H7 (cell line): ENCODE data around the gene KIAA0232. TPM values are rescaled to one million over a fixed set of nuclear protein-coding genes. Genes with fewer than 3 reads are reported as not detected.

Experiments used
- DNase-seq: peaks from one replicate; pipeline ENCODE4 v3.0.0; 2012
- H3K27me3 ChIP-seq: 2 replicates; pipeline ENCODE4 v1.6.0; 2011; ENCODE audit warnings: mild to moderate bottlenecking, low read length; ENCODE audit not compliant: control insufficient read depth, insufficient read depth
- H3K36me3 ChIP-seq: replicated peaks from 2 replicates; pipeline ENCODE4 v1.5.1; 2011; ENCODE audit warnings: low read length; ENCODE audit not compliant: control insufficient read depth, insufficient read depth
- H3K4me3 ChIP-seq: 2 replicates; pipeline ENCODE4 v1.5.1; 2011; ENCODE audit warnings: low read depth, mild to moderate bottlenecking, control low read depth, low read length, moderate library complexity; ENCODE audit not compliant: insufficient read depth
- total RNA-seq: library from RNA; depleted of rRNA; stranded (reverse); fragments of >200 nt; shearing (Covaris generic); gene quantifications from 2 replicates; pipeline ENCODE4 v1.2.3, GENCODE V29; 2014; rRNA removed

Gene KIAA0232, protein sequence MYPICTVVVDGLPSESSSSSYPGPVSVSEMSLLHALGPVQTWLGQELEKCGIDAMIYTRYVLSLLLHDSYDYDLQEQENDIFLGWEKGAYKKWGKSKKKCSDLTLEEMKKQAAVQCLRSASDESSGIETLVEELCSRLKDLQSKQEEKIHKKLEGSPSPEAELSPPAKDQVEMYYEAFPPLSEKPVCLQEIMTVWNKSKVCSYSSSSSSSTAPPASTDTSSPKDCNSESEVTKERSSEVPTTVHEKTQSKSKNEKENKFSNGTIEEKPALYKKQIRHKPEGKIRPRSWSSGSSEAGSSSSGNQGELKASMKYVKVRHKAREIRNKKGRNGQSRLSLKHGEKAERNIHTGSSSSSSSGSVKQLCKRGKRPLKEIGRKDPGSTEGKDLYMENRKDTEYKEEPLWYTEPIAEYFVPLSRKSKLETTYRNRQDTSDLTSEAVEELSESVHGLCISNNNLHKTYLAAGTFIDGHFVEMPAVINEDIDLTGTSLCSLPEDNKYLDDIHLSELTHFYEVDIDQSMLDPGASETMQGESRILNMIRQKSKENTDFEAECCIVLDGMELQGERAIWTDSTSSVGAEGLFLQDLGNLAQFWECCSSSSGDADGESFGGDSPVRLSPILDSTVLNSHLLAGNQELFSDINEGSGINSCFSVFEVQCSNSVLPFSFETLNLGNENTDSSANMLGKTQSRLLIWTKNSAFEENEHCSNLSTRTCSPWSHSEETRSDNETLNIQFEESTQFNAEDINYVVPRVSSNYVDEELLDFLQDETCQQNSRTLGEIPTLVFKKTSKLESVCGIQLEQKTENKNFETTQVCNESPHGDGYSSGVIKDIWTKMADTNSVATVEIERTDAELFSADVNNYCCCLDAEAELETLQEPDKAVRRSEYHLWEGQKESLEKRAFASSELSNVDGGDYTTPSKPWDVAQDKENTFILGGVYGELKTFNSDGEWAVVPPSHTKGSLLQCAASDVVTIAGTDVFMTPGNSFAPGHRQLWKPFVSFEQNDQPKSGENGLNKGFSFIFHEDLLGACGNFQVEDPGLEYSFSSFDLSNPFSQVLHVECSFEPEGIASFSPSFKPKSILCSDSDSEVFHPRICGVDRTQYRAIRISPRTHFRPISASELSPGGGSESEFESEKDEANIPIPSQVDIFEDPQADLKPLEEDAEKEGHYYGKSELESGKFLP (N-terminal part only)
- total RNA-seq = 11.5 and 15.9 TPM in 2 replicates

DNA sequence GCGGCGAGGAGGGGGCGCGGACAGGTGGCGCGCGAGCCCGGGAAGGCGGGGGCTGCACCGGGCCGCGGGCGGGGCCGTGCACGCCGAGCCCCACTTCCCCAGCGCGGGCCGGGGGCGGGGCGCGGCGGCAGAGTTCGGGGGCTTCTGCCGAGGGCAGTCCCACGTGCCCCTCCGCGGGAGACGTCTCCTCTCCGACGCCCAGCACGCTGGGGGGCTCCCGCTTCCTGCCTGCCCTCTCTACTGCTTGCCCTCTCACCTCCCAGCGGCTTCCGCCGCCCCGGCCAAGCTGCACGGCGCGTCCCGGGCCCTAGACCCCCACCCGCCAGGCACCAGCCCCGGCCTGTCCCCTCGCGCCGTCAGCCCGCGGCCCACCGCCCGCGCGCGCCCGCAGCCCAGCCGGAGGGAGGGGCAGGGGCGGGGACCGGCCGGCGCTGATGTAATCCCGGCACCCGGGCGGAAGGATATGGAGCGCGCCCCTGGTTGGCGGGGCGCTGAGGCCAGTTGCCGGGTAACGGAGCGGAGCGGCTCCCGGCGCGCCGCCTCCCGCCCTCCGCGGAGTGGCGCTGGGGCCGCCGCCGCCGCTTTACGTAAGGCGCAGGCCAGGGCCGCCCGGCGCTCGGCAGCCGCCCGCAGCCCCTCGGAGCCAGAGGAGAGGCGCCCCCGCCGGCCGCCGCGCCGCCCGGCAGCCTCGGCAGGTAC is at the start of gene KIAA0232:
Gene KIAA0232 (plus strand): TSS at position 581 of the 699 bp plus-strand sequence. CDS start 41,727 bp downstream, outside the sequence.
- Histone ChIP-seq H3K4me3 (peak within 1 kb of the TSS; percentile 96), H3K27me3 (peaks cover 4% of the 10 kb centered on the region)

DNA sequence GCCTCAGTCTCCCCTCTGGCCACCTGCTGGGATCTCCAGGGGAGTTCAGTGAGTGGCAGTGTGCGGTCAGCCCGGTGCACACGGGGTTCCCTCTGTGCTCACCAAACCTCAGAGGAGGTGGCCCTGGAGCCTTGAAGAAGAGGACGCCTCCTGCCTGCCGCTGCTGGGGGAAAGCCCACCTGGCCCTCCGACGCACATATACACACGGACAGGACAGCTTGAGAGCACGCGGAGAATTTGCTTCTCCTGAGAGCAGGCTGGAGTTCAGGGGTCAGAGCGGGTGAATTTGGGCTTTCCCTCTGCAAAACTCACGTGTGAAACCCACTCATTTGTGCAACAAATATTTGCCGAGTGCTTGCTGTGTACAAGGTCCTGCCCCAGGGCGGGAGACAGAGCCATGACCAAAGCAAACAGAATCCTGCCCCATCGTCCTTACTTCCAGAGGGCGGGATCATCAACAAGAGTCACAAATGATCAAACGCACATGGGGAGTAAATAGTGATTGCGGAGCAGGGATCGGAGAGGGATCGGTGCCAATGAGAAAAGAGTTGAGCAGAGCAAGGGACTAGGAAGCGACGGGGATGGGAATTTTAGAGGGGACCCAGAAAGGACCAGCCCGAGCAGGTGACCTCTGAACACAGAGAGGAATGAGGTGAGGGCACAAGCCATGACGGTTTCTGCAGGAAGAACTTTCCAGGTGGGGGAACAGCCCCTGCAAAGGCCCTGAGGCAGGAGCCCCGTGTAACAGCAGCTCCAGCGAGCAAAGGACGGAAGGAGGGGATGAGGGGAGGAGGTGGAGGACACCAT is 49.0 kb upstream of the KIAA0232 start:
- Histone ChIP-seq H3K4me3 (no peak overlapping the region), H3K27me3 (no peaks in the 10 kb centered on the region), H3K36me3 (no peaks in the 10 kb centered on the region)
- DNase-seq = peak; percentile 37

More for the DNA sequence above, at the start of gene KIAA0232:
- DNase-seq = peak; percentile 98
- no peaks in the 10 kb centered on the region for H3K36me3 ChIP-seq

DNA sequence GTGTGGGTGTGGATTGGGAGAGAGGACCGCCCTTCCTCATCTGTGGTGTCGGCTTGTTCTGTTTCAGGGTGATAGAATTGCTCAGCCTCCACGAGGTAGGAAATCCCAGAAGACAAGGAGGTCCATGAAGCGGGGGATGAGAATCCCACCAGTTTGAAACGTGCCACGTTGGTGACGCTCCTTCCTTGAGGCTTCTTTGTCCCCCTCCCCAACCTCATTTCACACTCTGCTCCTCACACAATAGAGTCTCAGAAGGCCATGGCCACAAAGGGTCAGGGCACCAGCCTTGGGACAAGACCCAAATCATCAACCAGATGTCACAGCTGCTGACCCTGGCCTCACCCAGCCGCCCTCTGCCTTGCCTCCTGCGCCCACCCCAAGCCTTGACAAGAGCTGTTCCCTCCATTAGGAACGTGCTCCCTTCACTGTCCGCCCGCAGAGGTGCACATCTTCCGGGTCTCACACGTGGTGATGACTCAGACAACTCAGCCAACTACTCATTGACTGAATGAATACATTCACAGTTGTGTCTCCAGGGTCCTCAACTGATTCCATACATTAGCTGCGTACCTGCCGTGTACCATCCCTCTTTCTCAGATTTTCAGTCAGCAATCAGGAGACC is 48.3 kb upstream of the KIAA0232 start:
- peak; percentile 32 for DNase-seq
- Histone ChIP-seq H3K27me3 (no peaks in the 10 kb centered on the region), H3K36me3 (no peaks in the 10 kb centered on the region)

DNA sequence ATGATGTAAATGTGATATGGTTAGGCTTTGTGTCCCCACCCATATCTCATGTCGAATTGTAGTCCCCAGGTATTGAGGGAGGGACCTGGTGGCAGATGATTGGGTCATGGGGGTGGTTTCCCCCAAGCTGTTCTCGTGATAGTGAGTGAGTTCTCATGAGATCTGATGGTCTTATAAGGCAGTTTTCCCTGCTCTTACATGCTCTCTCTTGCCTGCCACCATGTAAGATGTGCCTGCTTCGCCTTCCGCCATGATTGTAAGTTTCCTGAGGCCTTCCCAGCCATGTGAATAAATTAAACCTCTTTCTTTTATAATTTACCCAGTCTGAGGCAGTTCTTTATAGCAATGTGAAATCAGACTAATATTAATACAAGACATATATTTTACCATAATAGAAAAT is 42.6 kb upstream of the KIAA0232 start:
- Histone ChIP-seq H3K36me3 (no peaks in the 10 kb centered on the region), H3K4me3 (no peak overlapping the region), H3K27me3 (no peaks in the 10 kb centered on the region)
- no peak for DNase-seq

More for the DNA sequence above, 48.3 kb upstream of the KIAA0232 start:
- no peak overlapping the region for H3K4me3 ChIP-seq

DNA sequence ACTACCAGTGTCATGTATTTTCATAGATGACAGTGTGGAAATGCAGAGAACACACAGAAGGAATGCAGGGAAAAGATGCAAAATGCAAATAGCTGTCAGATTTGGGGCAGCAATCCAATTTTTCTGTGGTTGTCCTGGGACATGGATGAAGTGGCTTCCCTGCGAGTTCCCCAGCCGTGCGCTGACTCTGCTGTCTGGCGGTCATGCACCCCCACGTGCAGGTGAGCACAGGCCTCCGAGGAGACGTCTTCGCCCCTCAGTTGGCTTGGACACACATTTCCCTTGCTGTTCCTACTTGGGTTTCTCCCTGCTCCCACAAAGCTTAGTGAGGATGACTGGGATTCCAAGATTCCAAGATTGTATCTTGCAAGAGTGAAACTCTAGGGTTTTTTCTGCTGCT is 42.2 kb upstream of the KIAA0232 start:
- DNase-seq = peak; percentile 6
- H3K36me3 ChIP-seq = no peaks in the 10 kb centered on the region
- no peak overlapping the region for H3K4me3 ChIP-seq
- no peaks in the 10 kb centered on the region for H3K27me3 ChIP-seq

DNA sequence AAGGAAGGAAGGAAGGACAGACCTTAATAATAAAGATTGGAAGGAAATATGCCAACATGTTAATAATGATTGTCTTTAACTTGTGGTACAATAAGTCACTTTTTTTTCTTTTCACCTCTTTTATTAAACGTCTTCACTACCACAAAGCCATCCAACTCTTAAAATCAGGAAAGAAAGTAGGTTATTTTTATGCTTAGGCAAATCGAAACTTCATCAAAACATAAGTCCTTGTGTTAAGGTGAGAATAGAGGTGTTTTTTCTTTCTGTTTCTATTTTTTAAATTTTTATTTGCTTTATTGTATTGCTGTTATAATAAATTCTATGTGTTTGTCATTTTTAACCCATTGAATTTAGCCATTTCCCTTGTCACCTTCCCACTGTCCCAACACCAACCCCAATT is 40.0 kb upstream of the KIAA0232 start:
- Histone ChIP-seq H3K4me3 (no peak overlapping the region), H3K27me3 (no peaks in the 10 kb centered on the region), H3K36me3 (no peaks in the 10 kb centered on the region)
- no peak for DNase-seq

DNA sequence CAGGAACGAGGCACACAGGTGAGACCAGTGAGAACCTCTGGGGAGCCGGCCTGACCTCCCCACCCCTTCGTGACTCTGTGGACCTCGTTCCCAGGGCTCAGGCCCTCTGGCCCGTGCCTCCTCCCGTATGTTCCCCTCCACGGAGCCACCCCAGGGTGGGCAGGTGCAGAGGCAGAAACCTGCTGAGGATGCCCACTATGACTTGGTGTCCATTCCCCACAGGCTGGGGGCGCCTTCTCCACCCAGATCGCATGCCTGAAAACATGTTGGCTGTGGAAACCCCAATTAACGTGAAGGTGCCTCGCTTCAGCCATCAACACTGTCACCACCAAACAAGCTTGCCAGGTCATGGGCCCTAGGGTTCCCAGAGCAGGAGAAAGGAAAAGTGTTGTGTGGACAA is 39.5 kb upstream of the KIAA0232 start:
- Histone ChIP-seq H3K27me3 (no peaks in the 10 kb centered on the region), H3K36me3 (no peaks in the 10 kb centered on the region), H3K4me3 (no peak overlapping the region)
- DNase-seq = peak; percentile 44

DNA sequence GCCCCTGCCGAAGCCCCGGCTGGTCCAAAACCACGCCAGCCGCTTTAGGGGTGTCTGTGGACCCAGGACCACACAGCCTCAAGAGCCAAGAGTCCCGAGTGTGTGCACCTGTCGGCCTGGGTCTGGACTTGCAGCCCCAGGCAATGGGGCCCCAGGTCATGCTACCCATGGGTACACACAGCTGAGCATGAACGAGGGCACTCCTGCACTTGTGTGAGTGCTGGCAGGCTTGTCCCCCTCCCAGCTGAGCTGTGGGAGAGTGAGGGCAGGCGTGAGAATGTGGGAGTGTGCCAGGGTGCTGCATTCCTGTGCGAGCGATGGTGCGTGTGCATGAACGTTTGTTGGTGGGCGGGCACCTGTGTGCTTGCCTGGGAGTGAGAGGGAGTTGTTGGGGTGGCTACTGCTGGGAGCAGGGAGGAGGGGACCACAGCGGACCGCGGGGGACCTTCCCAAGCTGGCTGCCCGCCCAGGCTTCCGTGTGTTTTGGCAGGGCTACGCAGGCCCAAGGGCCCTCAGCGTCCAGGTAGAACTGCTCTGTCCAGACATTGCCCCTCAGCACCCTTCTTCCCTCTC is 35.7 kb upstream of the KIAA0232 start:
- H3K27me3 ChIP-seq = no peaks in the 10 kb centered on the region
- no peaks in the 10 kb centered on the region for H3K36me3 ChIP-seq
- H3K4me3 ChIP-seq = no peak overlapping the region
- DNase-seq = peak; percentile 30

DNA sequence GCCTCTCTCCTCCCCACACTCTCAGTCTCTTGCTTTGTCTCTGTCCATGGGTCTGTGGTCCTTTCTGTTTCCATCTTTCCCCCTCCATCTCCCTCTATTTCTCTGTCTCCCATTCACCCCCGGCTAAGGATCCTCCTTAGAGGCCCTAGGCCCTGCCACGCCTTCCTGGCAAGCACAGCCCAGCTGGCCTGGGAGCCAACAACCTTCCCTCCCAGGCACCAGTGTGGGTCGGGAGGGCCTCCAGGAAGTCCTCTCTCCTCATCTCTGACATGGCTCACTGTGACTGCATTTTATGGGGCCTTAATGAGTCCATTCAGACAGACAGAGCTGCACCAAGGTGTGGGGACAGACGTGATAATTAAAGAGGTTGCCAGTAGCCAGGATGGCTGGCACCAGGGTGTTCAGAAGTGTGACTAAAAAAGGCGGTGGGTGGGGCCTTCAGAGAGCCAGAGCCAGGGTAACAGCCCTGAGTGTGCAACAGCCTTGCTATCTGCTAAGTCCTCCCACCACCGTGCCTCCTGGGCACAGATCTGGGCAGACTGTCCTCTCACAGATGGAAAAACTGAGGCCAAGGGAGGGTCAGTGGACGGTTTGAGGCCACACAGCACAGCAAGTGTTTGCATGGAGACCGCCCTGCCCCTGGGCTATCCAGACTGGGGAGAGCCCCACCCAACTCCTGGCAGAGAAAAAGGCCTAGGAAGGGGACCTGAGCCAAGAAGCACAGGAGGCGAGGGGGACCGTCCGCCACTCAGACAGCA is 35.1 kb upstream of the KIAA0232 start:
- Histone ChIP-seq H3K27me3 (no peaks in the 10 kb centered on the region), H3K4me3 (no peak overlapping the region), H3K36me3 (no peaks in the 10 kb centered on the region)
- DNase-seq = no peak

DNA sequence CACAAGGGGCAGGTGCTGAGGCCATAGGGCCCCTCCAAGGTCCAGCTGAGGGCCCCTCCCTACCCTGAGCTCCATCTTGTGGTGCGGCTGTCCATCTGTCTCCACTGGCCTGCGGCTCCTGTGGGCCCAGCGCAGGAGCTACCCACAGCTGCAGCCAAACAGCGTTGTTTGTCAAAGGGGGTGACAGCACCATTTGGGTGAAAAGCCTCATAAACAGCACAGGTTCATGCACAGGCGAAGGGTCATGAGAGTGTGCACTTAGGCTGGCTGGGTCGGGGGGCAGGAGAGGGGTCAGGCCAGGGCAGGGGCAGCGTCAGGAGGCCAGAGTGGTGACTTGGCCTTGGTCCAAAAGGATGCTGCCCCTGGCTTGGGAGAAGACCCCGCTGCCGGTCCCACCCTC is 34.2 kb upstream of the KIAA0232 start:
- H3K36me3 ChIP-seq = no peaks in the 10 kb centered on the region
- DNase-seq = no peak
- no peaks in the 10 kb centered on the region for H3K27me3 ChIP-seq
- no peak overlapping the region for H3K4me3 ChIP-seq

DNA sequence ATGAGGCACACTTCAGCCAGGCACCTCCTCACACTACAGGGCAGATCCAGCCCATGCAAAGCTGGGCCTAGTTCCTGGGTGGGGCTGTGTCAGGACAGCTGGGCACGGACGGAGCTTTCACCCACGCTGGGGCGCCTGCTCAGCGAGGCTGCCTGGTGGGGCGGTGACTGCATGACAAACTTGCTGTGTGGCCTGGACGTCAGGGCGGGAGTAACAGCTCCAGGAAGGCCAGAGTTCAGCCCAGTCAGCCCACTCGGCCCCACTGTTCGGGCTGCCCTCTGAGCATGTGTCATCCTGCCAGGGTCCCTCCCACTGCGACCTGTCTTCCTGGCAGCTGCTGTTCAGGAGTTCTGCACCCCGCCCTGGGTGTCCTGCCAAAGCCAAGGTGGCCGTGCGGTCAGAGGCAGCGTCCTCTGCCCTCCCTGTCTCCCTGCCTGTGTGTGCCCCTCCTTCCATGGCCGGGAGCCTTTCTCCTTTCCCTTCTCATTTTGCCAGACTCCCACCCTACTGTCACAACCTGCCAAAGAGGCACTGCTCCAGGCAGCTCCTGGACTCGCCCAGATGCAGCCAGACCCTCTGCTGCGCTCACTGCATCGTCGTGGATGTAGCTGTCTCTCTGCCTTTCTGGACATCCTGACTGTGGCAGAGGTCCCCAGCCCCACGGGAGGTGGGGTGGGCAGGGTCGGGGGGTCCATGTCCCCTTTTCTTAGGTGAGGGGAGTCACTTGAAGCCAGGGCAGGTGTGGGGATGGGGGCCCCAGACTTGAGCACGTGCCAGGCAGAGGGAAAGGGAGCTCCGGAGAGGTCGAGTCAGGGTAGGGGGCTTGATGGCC is 33.0 kb upstream of the KIAA0232 start:
- Histone ChIP-seq H3K27me3 (no peaks in the 10 kb centered on the region), H3K4me3 (no peak overlapping the region), H3K36me3 (no peaks in the 10 kb centered on the region)
- no peak for DNase-seq
